ENCODE data around the gene ASCL2. TPM values are rescaled to one million over a fixed set of nuclear protein-coding genes. Genes with fewer than 3 reads are reported as not detected.

The ASCL2 gene
- total RNA-seq, 1 donor from 2014 or later: 1.7 TPM

- H3K4me3 ChIP-seq: no peak overlapping the region
- H3K27me3 ChIP-seq (ENCODE audit: low read depth): peaks cover 6% of the 10 kb centered on the region
- intact Hi-C loops (cut with DNase I): no loop called here
- ATAC-seq (no peak), DNase-seq (no peak)
- H3K9me3 ChIP-seq: no peaks in the 10 kb centered on the region
- H3K4me1 ChIP-seq: peaks cover 7% of the 10 kb centered on the region
- H3K27ac ChIP-seq: no peak overlapping the region
- TF ChIP-seq CTCF (IDR thresholded peaks at IDR 0.05): no peak
- H3K36me3 ChIP-seq: no peaks in the 10 kb centered on the region
These were observed 7.3 kb downstream of the ASCL2 start for GRCh38 chr11:2263071-2263565.

- intact Hi-C loops (cut with DNase I): no loop called here
- peaks cover 7% of the 10 kb centered on the region for H3K4me1 ChIP-seq
These were observed 7.9 kb downstream of the ASCL2 start for GRCh38 chr11:2262301-2263070.

GRCh38 chr11:2261436-2262230 lies 8.8 kb downstream of the ASCL2 start:
- Histone ChIP-seq H3K4me1 (peaks cover 7% of the 10 kb centered on the region), H3K9me3 (no peaks in the 10 kb centered on the region), H3K36me3 (no peaks in the 10 kb centered on the region), H3K4me3 (no peak overlapping the region), H3K27me3 (ENCODE audit: low read depth) (no peaks in the 10 kb centered on the region), H3K27ac (no peak overlapping the region)
- intact Hi-C loops (cut with DNase I): no loop called here
- DNase-seq (no peak), ATAC-seq (no peak)
- TF ChIP-seq CTCF (IDR thresholded peaks at IDR 0.05): no peak

More at GRCh38 chr11:2262301-2263070, 7.9 kb downstream of the ASCL2 start:
- TF ChIP-seq CTCF (IDR thresholded peaks at IDR 0.05): no peak
- Histone ChIP-seq H3K27ac (no peak overlapping the region), H3K36me3 (no peaks in the 10 kb centered on the region), H3K9me3 (no peaks in the 10 kb centered on the region), H3K4me3 (no peak overlapping the region), H3K27me3 (ENCODE audit: low read depth) (no peaks in the 10 kb centered on the region)
- no peak for DNase-seq
- ATAC-seq: no peak

- ATAC-seq (peak in 1 of 2 donors; percentile 2), DNase-seq (peak; percentile 37)
- intact Hi-C loops (cut with DNase I): no loop called here
- TF ChIP-seq CTCF (IDR thresholded peaks at IDR 0.05): no peak
- Histone ChIP-seq H3K27me3 (ENCODE audit: low read depth) (no peaks in the 10 kb centered on the region), H3K4me1 (peaks cover under 1% of the 10 kb centered on the region), H3K27ac (no peak overlapping the region), H3K9me3 (no peaks in the 10 kb centered on the region), H3K4me3 (no peak overlapping the region), H3K36me3 (no peaks in the 10 kb centered on the region)
These were observed 9.7 kb downstream of the ASCL2 start for GRCh38 chr11:2260491-2261364.

- Histone ChIP-seq H3K9me3 (no peaks in the 10 kb centered on the region), H3K36me3 (no peaks in the 10 kb centered on the region), H3K27me3 (ENCODE audit: low read depth) (no peaks in the 10 kb centered on the region), H3K4me3 (no peak overlapping the region), H3K27ac (no peak overlapping the region), H3K4me1 (no peaks in the 10 kb centered on the region)
- no peak for ATAC-seq
- intact Hi-C loops (cut with DNase I): no loop called here
- no peak for TF ChIP-seq CTCF (IDR thresholded peaks at IDR 0.05)
- DNase-seq: no peak
These were observed 10.4 kb downstream of the ASCL2 start for GRCh38 chr11:2259897-2260451.

Data from lower lobe of right lung (tissue), 2 donors.